Gastrocnemius medialis (tissue), 4 donors: ENCODE results near the gene MACROD2.

Experiments
- CTCF ChIP-seq, 5 experiments: fragments of 450-650 bp in 3 of 5; fragments of 200-600 bp in 2 of 5; sonication (generic) in 2 of 5; IDR thresholded peaks in 4 of 5; conservative IDR thresholded peaks in 1 of 5; 1 replicate in 4 of 5; 2 replicates in 1 of 5; pipeline ENCODE4 v1.5.1; 2016 to 2019; ENCODE audit warnings: antibody characterized with exemption in 5 of 5, mild to moderate bottlenecking in 3 of 5, moderate library complexity in 3 of 5
- POLR2A ChIP-seq, 2 donors: fragments of 450-650 bp; IDR thresholded peaks; one replicate each; pipeline ENCODE4 v1.6.1; 2017; ENCODE audit warnings: antibody characterized with exemption in 2 of 2, mild to moderate bottlenecking in 2 of 2, moderate library complexity in 2 of 2

GRCh38 chr20:15610787-15611186 lies 1615.5 kb downstream of the MACROD2 start:
- TF ChIP-seq CTCF (IDR thresholded peaks at IDR 0.05 in 4 of 5, conservative IDR thresholded peaks at IDR 0.05 in 1 of 5) (no peak), POLR2A (IDR thresholded peaks at IDR 0.05) (no peak)
